ENCODE results near the gene EP400. TPM values are rescaled to one million over a fixed set of nuclear protein-coding genes. Genes with fewer than 3 reads are reported as not detected.
A peak's percentile ranks its signal among the peaks of the same experiment; 100 is the strongest.

EP400 gene
- total and polyA plus RNA-seq, 4 experiments from 2014 or later: 0.94 to 86.6 (median 43.8) TPM

- Mint-ChIP-seq H3K36me3 (peaks cover 69 to 91% of the 10 kb centered on the region in 2 donors), H3K4me1 (peaks cover 0 to 4% (median 0%) of the 10 kb centered on the region in 4 donors), H3K9me3 (no peaks in the 10 kb centered on the region), H3K4me3 (peak overlapping the region in 1 of 8 donors; percentile 12), H3K27me3 (no peaks in the 10 kb centered on the region), H3K27ac (peak overlapping the region in 1 of 7 donors; percentile 54)
- Histone ChIP-seq H3K27ac (ENCODE audit: low read depth, low read length) (no peak overlapping the region), H3K36me3 (ENCODE audit: insufficient read depth, low read length) (peaks cover 86% of the 10 kb centered on the region), H3K27me3 (ENCODE audit: insufficient read depth, low read length) (no peaks in the 10 kb centered on the region), H3K4me3 (ENCODE audit: low read length in 2 of 2) (no peak overlapping the region), H3K4me1 (ENCODE audit: insufficient read depth, low read length) (no peaks in the 10 kb centered on the region), H3K9me3 (ENCODE audit: control insufficient read depth in 1 of 2, low read length in 2 of 2) (no peaks in the 10 kb centered on the region)
- intact Hi-C loops (cut with micrococcal nuclease): no loop called here
- ChIA-PET CTCF (ENCODE audit: partially characterized antibody) (no interaction called here), POLR2A (ENCODE audit: partially characterized antibody) (no interaction called here)
- no peak for DNase-seq
Measured at GRCh38 chr12:132030367-132031038, 80.8 kb downstream of the EP400 start.

- Histone ChIP-seq H3K4me3 (ENCODE audit: low read length in 2 of 2) (no peak overlapping the region), H3K27ac (ENCODE audit: low read depth, low read length) (no peak overlapping the region), H3K36me3 (ENCODE audit: insufficient read depth, low read length) (peaks cover 85% of the 10 kb centered on the region), H3K4me1 (ENCODE audit: insufficient read depth, low read length) (no peaks in the 10 kb centered on the region), H3K9me3 (ENCODE audit: control insufficient read depth in 1 of 2, low read length in 2 of 2) (no peaks in the 10 kb centered on the region), H3K27me3 (ENCODE audit: insufficient read depth, low read length) (no peaks in the 10 kb centered on the region)
- POLR2A ChIA-PET (ENCODE audit: partially characterized antibody): no interaction called here
- H3K9me3 Mint-ChIP-seq: no peaks in the 10 kb centered on the region
- no peak overlapping the region for H3K27ac Mint-ChIP-seq
- no peaks in the 10 kb centered on the region for H3K27me3 Mint-ChIP-seq
- H3K36me3 Mint-ChIP-seq: peaks cover 70 to 90% of the 10 kb centered on the region in 2 donors
- peaks cover 0 to 4% (median 0%) of the 10 kb centered on the region in 4 donors for H3K4me1 Mint-ChIP-seq
- no peak overlapping the region for H3K4me3 Mint-ChIP-seq
- no peak for DNase-seq
- CTCF ChIA-PET (ENCODE audit: partially characterized antibody): no interaction called here
- intact Hi-C loops (cut with micrococcal nuclease): no loop called here
Measured at GRCh38 chr12:132033627-132034026, 83.9 kb downstream of the EP400 start.

GRCh38 chr12:132036063-132036683, 86.4 kb downstream of the EP400 start:
- H3K4me3 ChIP-seq (ENCODE audit: low read length in 2 of 2): no peak overlapping the region

GRCh38 chr12:132040906-132041606, 91.3 kb downstream of the EP400 start:
- H3K4me3 Mint-ChIP-seq: no peak overlapping the region
- H3K4me3 ChIP-seq (ENCODE audit: low read length in 2 of 2): no peak overlapping the region
- no peak overlapping the region for H3K27ac ChIP-seq (ENCODE audit: low read depth, low read length)
- H3K27ac Mint-ChIP-seq: peak overlapping the region in 5 of 7 donors; percentile 18 to 83 (median 55)
- H3K27me3 ChIP-seq (ENCODE audit: insufficient read depth, low read length): no peaks in the 10 kb centered on the region
- H3K36me3 ChIP-seq (ENCODE audit: insufficient read depth, low read length): peaks cover 77% of the 10 kb centered on the region
- H3K36me3 Mint-ChIP-seq: peaks cover 64 to 93% of the 10 kb centered on the region in 2 donors
- intact Hi-C loops (cut with micrococcal nuclease): no loop called here
- H3K27me3 Mint-ChIP-seq: no peaks in the 10 kb centered on the region
- peaks cover 0 to 4% (median 0%) of the 10 kb centered on the region in 8 donors for H3K9me3 Mint-ChIP-seq
- ChIA-PET POLR2A (ENCODE audit: partially characterized antibody) (no interaction called here), CTCF (ENCODE audit: partially characterized antibody) (no interaction called here)
- H3K9me3 ChIP-seq (ENCODE audit: control insufficient read depth in 1 of 2, low read length in 2 of 2): no peaks in the 10 kb centered on the region
- no peak for DNase-seq
- peaks cover 5 to 10% (median 7%) of the 10 kb centered on the region in 4 donors for H3K4me1 Mint-ChIP-seq
- H3K4me1 ChIP-seq (ENCODE audit: insufficient read depth, low read length): no peaks in the 10 kb centered on the region

More at GRCh38 chr12:132036063-132036683, 86.4 kb downstream of the EP400 start:
- H3K4me1 Mint-ChIP-seq: peaks cover 0 to 9% (median 3%) of the 10 kb centered on the region in 4 donors
- H3K27ac Mint-ChIP-seq: peak overlapping the region in 1 of 7 donors; percentile 29
- peaks cover 75 to 89% of the 10 kb centered on the region in 2 donors for H3K36me3 Mint-ChIP-seq
- ChIA-PET POLR2A (ENCODE audit: partially characterized antibody) (no interaction called here), CTCF (ENCODE audit: partially characterized antibody) (no interaction called here)
- Histone ChIP-seq H3K27me3 (ENCODE audit: insufficient read depth, low read length) (no peaks in the 10 kb centered on the region), H3K27ac (ENCODE audit: low read depth, low read length) (no peak overlapping the region), H3K9me3 (ENCODE audit: control insufficient read depth in 1 of 2, low read length in 2 of 2) (no peaks in the 10 kb centered on the region), H3K4me1 (ENCODE audit: insufficient read depth, low read length) (no peaks in the 10 kb centered on the region), H3K36me3 (ENCODE audit: insufficient read depth, low read length) (peaks cover 78% of the 10 kb centered on the region)
- peaks cover 0 to 4% (median 0%) of the 10 kb centered on the region in 8 donors for H3K9me3 Mint-ChIP-seq
- intact Hi-C loops (cut with micrococcal nuclease): no loop called here
- H3K4me3 Mint-ChIP-seq: peak overlapping the region in 1 of 8 donors; percentile 41
- no peak for DNase-seq
- H3K27me3 Mint-ChIP-seq: no peaks in the 10 kb centered on the region

GRCh38 chr12:132043216-132043615, 93.5 kb downstream of the EP400 start:
- H3K27me3 Mint-ChIP-seq: no peaks in the 10 kb centered on the region
- H3K4me1 ChIP-seq (ENCODE audit: insufficient read depth, low read length): no peaks in the 10 kb centered on the region
- no peak overlapping the region for H3K27ac ChIP-seq (ENCODE audit: low read depth, low read length)
- no peaks in the 10 kb centered on the region for H3K9me3 ChIP-seq (ENCODE audit: control insufficient read depth in 1 of 2, low read length in 2 of 2)
- H3K27me3 ChIP-seq (ENCODE audit: insufficient read depth, low read length): no peaks in the 10 kb centered on the region
- H3K36me3 ChIP-seq (ENCODE audit: insufficient read depth, low read length): peaks cover 67% of the 10 kb centered on the region
- ChIA-PET POLR2A (ENCODE audit: partially characterized antibody) (interaction anchor here (0.7 kb wide), 1 partner anchor 586 kb away, joined by 3 read pairs; no protein-coding TSS in a partner anchor), CTCF (ENCODE audit: partially characterized antibody) (no interaction called here)
- H3K36me3 Mint-ChIP-seq: peaks cover 55 to 91% of the 10 kb centered on the region in 2 donors
- intact Hi-C loops (cut with micrococcal nuclease): no loop called here
- H3K4me3 ChIP-seq (ENCODE audit: low read length in 2 of 2): no peak overlapping the region
- no peak overlapping the region for H3K4me3 Mint-ChIP-seq
- no peak for DNase-seq
- H3K27ac Mint-ChIP-seq: no peak overlapping the region
- peaks cover 6 to 10% (median 8%) of the 10 kb centered on the region in 4 donors for H3K4me1 Mint-ChIP-seq
- peaks cover 0 to 4% (median 0%) of the 10 kb centered on the region in 8 donors for H3K9me3 Mint-ChIP-seq

GRCh38 chr12:132043770-132044467, 94.2 kb downstream of the EP400 start:
- Histone ChIP-seq H3K9me3 (ENCODE audit: control insufficient read depth in 1 of 2, low read length in 2 of 2) (no peaks in the 10 kb centered on the region), H3K36me3 (ENCODE audit: insufficient read depth, low read length) (peaks cover 63% of the 10 kb centered on the region), H3K4me3 (ENCODE audit: low read length in 2 of 2) (no peak overlapping the region), H3K27ac (ENCODE audit: low read depth, low read length) (no peak overlapping the region), H3K27me3 (ENCODE audit: insufficient read depth, low read length) (no peaks in the 10 kb centered on the region), H3K4me1 (ENCODE audit: insufficient read depth, low read length) (no peaks in the 10 kb centered on the region)
- CTCF ChIA-PET (ENCODE audit: partially characterized antibody): no interaction called here
- Mint-ChIP-seq H3K9me3 (peaks cover 0 to 4% (median 0%) of the 10 kb centered on the region in 8 donors), H3K27me3 (no peaks in the 10 kb centered on the region), H3K4me3 (no peak overlapping the region), H3K4me1 (peaks cover 6 to 10% (median 8%) of the 10 kb centered on the region in 4 donors), H3K36me3 (peaks cover 49 to 89% of the 10 kb centered on the region in 2 donors), H3K27ac (no peak overlapping the region)
- POLR2A ChIA-PET (ENCODE audit: partially characterized antibody): interaction anchor here (0.7 kb wide), 1 partner anchor 586 kb away, joined by 3 read pairs; no protein-coding TSS in a partner anchor
- intact Hi-C loops (cut with micrococcal nuclease): no loop called here
- no peak for DNase-seq

Data from CD4-positive, alpha-beta memory T cell (primary cell).